SK-N-SH (cell line): ENCODE data around the gene EPHA3.

Source experiments
- CTCF ChIP-seq: fragments of 200-600 bp; sonication (generic); IDR thresholded peaks from 2 replicates; pipeline ENCODE4 v1.6.1; 2017; ENCODE audit warnings: antibody characterized with exemption, mild to moderate bottlenecking, moderate library complexity
- EP300 ChIP-seq, 2 experiments: IDR thresholded peaks; 2 replicates each; pipeline versions ENCODE4 v1.4.0 to v1.6.1; 2012; ENCODE audit warnings: borderline replicate concordance in 1 of 2, low read depth in 1 of 2, low read length in 1 of 2
- MAX ChIP-seq: IDR thresholded peaks from 2 replicates; pipeline ENCODE4 v1.4.0; 2012; ENCODE audit warnings: low read depth
- POLR2AphosphoS5 ChIP-seq: IDR thresholded peaks from 2 replicates; pipeline ENCODE4 v1.6.1; 2012; ENCODE audit warnings: low read depth, low read length
- RAD21 ChIP-seq: IDR thresholded peaks from 2 replicates; pipeline ENCODE4 v1.6.1; 2012; ENCODE audit warnings: mild to moderate bottlenecking, low read length
- REST ChIP-seq: IDR thresholded peaks from 2 replicates; pipeline ENCODE4 v1.6.1; 2012; ENCODE audit warnings: mild to moderate bottlenecking, low read depth, low read length, moderate library complexity
- RFX5 ChIP-seq: IDR thresholded peaks from 2 replicates; pipeline ENCODE4 v1.6.1; 2012; ENCODE audit warnings: mild to moderate bottlenecking, improper control_type of control experiment, low read length
- SIN3A ChIP-seq: IDR thresholded peaks from 2 replicates; pipeline ENCODE4 v1.6.1; 2012; ENCODE audit warnings: low read depth, mild to moderate bottlenecking, low read length, moderate library complexity, borderline replicate concordance
- TEAD4 ChIP-seq: IDR thresholded peaks from 2 replicates; pipeline ENCODE4 v1.4.0; 2012; ENCODE audit warnings: mild to moderate bottlenecking, borderline replicate concordance; ENCODE audit not compliant: insufficient read depth

- no peak for TF ChIP-seq SIN3A
- TF ChIP-seq REST: no peak
- no peak for TF ChIP-seq RFX5
- TF ChIP-seq CTCF: no peak
- TF ChIP-seq TEAD4: no peak
- TF ChIP-seq EP300 (IDR thresholded peaks at IDR 0.05; ENCODE audit: borderline replicate concordance in 1 of 2, low read depth in 1 of 2, low read length in 1 of 2): no peak
- no peak for TF ChIP-seq POLR2AphosphoS5
- no peak for TF ChIP-seq RAD21
- TF ChIP-seq MAX: no peak
Observed at GRCh38 chr3:89306540-89306939, 199.1 kb downstream of the EPHA3 start.
